SU-DHL-6 (cell line): Measurements from ENCODE around the gene GSTO1.

ENCODE experiments used
- H2AFZ ChIP-seq: fragments of 200-600 bp; sonication (generic); 2 replicates; pipeline ENCODE4 v1.6.1; 2014; ENCODE audit warnings: low read depth, mild to moderate bottlenecking, moderate library complexity, mixed read lengths, antibody characterized with exemption, low read length; ENCODE audit not compliant: severe bottlenecking
- H3F3A ChIP-seq: fragments of 200-600 bp; shearing (Covaris generic); 2 replicates; pipeline ENCODE4 v1.6.0; 2016; ENCODE audit warnings: antibody characterized with exemption, mild to moderate bottlenecking; ENCODE audit not compliant: insufficient read depth
- H3K27ac ChIP-seq: fragments of 200-600 bp; sonication (generic); 2 replicates; pipeline ENCODE4 v1.5.1; 2016; ENCODE audit warnings: low read depth, mild to moderate bottlenecking, low read length, moderate library complexity, mixed read lengths
- H3K27me3 ChIP-seq: fragments of 200-600 bp; sonication (generic), shearing (Covaris generic); 2 replicates; pipeline ENCODE4 v1.6.0; 2014; ENCODE audit warnings: mild to moderate bottlenecking, low read length
- H3K36me3 ChIP-seq: fragments of 200-600 bp; sonication (generic); 2 replicates; pipeline ENCODE4 v1.6.1; 2014; ENCODE audit warnings: mild to moderate bottlenecking, low read length, mixed read lengths
- H3K4me2 ChIP-seq: fragments of 300-600, 200-600 bp; shearing (Covaris generic), sonication (generic); 2 replicates; pipeline ENCODE4 v1.6.0; 2014; ENCODE audit warnings: low read length, low read depth, mild to moderate bottlenecking; ENCODE audit not compliant: poor library complexity, severe bottlenecking
- H3K4me3 ChIP-seq: fragments of 200-600 bp; sonication (generic); 2 replicates; pipeline ENCODE4 v1.5.1; 2014; ENCODE audit warnings: antibody characterized with exemption, low read length, mild to moderate bottlenecking, mixed read lengths; ENCODE audit not compliant: insufficient read depth, poor library complexity, severe bottlenecking
- H3K79me2 ChIP-seq: fragments of 200-600 bp; sonication (generic); 2 replicates; pipeline ENCODE4 v1.6.1; 2014; ENCODE audit warnings: mild to moderate bottlenecking, low read length, moderate library complexity; ENCODE audit not compliant: insufficient read depth
- H3K9ac ChIP-seq: fragments of 200-600 bp; sonication (generic); 2 replicates; pipeline ENCODE4 v1.7.0; 2014; ENCODE audit warnings: mild to moderate bottlenecking, low read length
- H3K9me2 ChIP-seq: fragments of 200-600 bp; sonication (generic); replicated peaks from 2 replicates; pipeline ENCODE4 v1.6.1; 2014; ENCODE audit warnings: low read length; ENCODE audit not compliant: insufficient read depth
- H3K9me3 ChIP-seq: fragments of 200-600 bp; sonication (generic); 2 replicates; pipeline ENCODE4 v1.6.1; 2014; ENCODE audit warnings: low read length, mixed read lengths; ENCODE audit not compliant: insufficient read depth
- H4K20me1 ChIP-seq: fragments of 200-600 bp; sonication (generic); 2 replicates; pipeline ENCODE4 v1.6.1; 2014; ENCODE audit warnings: low read depth, mild to moderate bottlenecking, antibody characterized with exemption, low read length, moderate library complexity, mixed read lengths
- CTCF ChIP-seq: fragments of 200-600 bp; sonication (generic); IDR thresholded peaks from one replicate; pipeline ENCODE4 v1.5.1; 2017; ENCODE audit warnings: antibody characterized with exemption, mild to moderate bottlenecking, low read length, moderate library complexity; ENCODE audit not compliant: insufficient read depth, poor library complexity, severe bottlenecking
- EZH2phosphoT487 ChIP-seq: fragments of 200-600 bp; sonication (generic), shearing (Covaris generic); conservative IDR thresholded peaks from 2 replicates; pipeline ENCODE4 v1.6.1; 2018; ENCODE audit warnings: mild to moderate bottlenecking, antibody characterized with exemption, low read length, moderate library complexity, mixed read lengths

GSTO1 gene

GRCh38 chr10:104306897-104307296 is 52.2 kb downstream of the GSTO1 start:
- H3K9me2 ChIP-seq = no peaks in the 10 kb centered on the region
- no peaks in the 10 kb centered on the region for H3K27me3 ChIP-seq
- no peak overlapping the region for H2AFZ ChIP-seq
- no peaks in the 10 kb centered on the region for H3K9me3 ChIP-seq
- no peak overlapping the region for H3K9ac ChIP-seq
- H3K4me3 ChIP-seq = no peak overlapping the region
- TF ChIP-seq CTCF (no peak), EZH2phosphoT487 (no peak)
- H3K79me2 ChIP-seq = no peaks in the 10 kb centered on the region
- H3K36me3 ChIP-seq = no peaks in the 10 kb centered on the region
- no peak overlapping the region for H3K4me2 ChIP-seq
- no peaks in the 10 kb centered on the region; the same call in 1 of the 2 replicates for H3F3A ChIP-seq
- no peaks in the 10 kb centered on the region; the same call in 1 of the 2 replicates for H4K20me1 ChIP-seq
- H3K27ac ChIP-seq = no peak overlapping the region

GRCh38 chr10:104307576-104308438 is 53.1 kb downstream of the GSTO1 start:
- no peaks in the 10 kb centered on the region for H3K9me3 ChIP-seq
- H3K27me3 ChIP-seq = no peaks in the 10 kb centered on the region
- H3K4me3 ChIP-seq = no peak overlapping the region
- H3K9me2 ChIP-seq = no peaks in the 10 kb centered on the region
- no peak overlapping the region for H3K9ac ChIP-seq
- H3F3A ChIP-seq = no peaks in the 10 kb centered on the region; the same call in 1 of the 2 replicates
- no peaks in the 10 kb centered on the region for H3K36me3 ChIP-seq
- TF ChIP-seq CTCF = no peak
- no peak for TF ChIP-seq EZH2phosphoT487
- no peak overlapping the region for H3K27ac ChIP-seq
- no peak overlapping the region for H2AFZ ChIP-seq
- H4K20me1 ChIP-seq = no peaks in the 10 kb centered on the region; the same call in 1 of the 2 replicates
- no peak overlapping the region for H3K4me2 ChIP-seq
- H3K79me2 ChIP-seq = no peaks in the 10 kb centered on the region

- H3K27me3 ChIP-seq = no peaks in the 10 kb centered on the region
- H3K27ac ChIP-seq = no peak overlapping the region
- no peak overlapping the region for H3K4me2 ChIP-seq
- H3K79me2 ChIP-seq = no peaks in the 10 kb centered on the region
- no peak overlapping the region for H3K4me3 ChIP-seq
- no peaks in the 10 kb centered on the region; the same call in 1 of the 2 replicates for H4K20me1 ChIP-seq
- H3K9ac ChIP-seq = no peak overlapping the region
- TF ChIP-seq CTCF (no peak), EZH2phosphoT487 (no peak)
- H3K9me3 ChIP-seq = no peaks in the 10 kb centered on the region
- no peak overlapping the region for H2AFZ ChIP-seq
- no peaks in the 10 kb centered on the region for H3K36me3 ChIP-seq
- no peaks in the 10 kb centered on the region; the same call in 1 of the 2 replicates for H3F3A ChIP-seq
- no peaks in the 10 kb centered on the region for H3K9me2 ChIP-seq
These were observed 53.8 kb downstream of the GSTO1 start for GRCh38 chr10:104308439-104308903.
